Erythroblast (primary cell): ENCODE results near the gene ASB1.
"Not testable (repeated sequence)": the region's sequence is repeated elsewhere in the genome, so short reads cannot be mapped to it uniquely, and the experiment has no call there.

Experiments used
- DNase-seq, 2 experiments: peaks; one replicate each; lab custom pipeline; 2025; lab: John Stamatoyannopoulos, UW
- GATA1 ChIP-seq: IDR thresholded peaks from 2 replicates; pipeline ENCODE4 v1.6.1; 2011; ENCODE audit warnings: low read depth, mild to moderate bottlenecking, control low read depth, low read length, moderate library complexity
- POLR2A ChIP-seq: IDR thresholded peaks from 2 replicates; pipeline ENCODE4 v1.6.1; 2011; ENCODE audit warnings: mild to moderate bottlenecking, low read length

The ASB1 gene

DNA sequence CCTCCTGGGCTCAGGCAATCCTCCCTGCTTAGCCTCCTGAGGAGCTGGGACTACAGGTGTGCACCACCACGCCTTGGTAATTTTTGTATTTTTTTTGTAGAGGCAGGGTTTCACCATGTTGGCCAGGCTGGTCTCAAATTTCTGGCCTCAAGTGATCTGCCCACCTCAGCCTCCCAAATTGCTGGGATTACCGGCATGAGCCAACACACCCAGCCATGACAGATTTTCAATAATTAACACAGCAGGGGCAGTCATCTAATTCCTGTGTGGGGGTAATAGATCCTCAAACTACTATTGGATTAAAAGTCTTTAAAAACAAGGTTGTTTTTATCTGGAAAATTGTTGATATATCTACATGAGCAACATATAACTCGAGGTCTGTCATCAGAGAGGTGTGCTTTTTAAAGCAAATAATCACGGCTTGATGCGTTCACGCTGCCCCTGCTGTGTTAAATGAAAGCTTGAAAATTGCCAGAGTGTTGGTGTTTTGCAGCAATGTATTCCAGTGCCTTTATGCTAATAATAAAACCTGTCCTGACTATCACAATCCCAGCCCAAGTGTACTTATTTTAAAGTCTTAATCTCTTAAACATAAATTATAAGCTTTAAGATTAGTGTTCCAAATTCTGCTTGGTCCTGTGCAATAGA is 35.6 kb upstream of the ASB1 start:
- no peak for DNase-seq
- no peak for TF ChIP-seq GATA1
- TF ChIP-seq POLR2A, result no peak

DNA sequence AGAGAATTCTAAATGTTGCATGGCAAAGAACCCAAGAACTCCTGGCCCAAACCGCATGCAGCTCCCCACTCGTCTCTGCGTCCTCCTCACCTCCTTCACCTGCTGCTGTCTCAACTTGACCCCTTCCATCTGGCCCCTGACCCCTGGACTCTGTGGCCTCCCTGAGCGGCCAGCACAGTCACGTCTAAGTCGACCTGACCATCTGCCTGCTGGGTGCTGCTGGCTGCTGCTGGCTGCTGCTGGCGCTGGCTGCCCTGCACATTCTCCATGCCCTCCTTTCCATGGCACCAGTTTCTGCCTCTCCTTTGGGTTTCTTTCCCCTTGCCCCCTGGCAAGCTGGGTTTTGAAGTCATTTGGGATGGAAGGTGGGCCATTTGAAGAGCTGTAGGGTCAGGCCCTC is 30.1 kb upstream of the ASB1 start:
- no peak for TF ChIP-seq POLR2A
- no peak for TF ChIP-seq GATA1
- no peak for DNase-seq

DNA sequence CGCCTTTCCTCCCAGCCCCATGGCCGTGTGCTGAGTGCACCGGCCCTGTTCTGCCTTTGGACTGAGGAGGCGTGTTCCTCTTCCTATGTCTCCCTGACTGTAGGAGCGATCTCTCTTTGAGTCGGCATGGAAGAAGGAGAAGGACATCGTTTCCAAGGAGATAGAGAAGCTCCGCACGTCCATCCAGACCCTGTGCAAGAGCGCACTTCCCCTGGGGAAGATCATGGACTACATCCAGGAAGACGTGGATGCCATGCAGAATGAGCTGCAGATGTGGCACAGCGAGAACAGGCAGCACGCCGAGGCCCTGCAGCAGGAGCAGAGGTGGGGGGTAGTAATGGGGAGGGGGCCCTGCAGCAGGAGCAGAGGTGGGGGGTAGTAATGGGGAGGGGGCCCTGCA is 29.4 kb upstream of the ASB1 start:
- TF ChIP-seq POLR2A (no peak), GATA1 (no peak)
- DNase-seq, result no peak

DNA sequence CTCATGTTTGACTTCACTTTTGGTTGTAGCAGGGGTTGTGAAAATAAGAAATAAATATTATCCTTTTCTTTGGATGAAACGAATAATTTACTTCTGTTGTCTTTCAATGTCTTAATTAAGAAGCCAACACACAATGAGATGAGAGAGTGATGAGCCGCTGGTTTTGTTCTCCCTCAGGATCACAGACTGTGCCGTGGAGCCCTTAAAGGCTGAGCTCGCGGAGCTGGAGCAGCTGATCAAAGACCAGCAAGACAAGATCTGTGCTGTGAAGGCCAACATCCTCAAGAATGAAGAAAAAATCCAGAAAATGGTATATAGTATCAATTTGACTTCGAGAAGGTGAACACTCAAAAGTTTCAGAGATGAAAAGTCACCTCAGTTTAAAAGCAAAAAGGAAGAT is 28.1 kb upstream of the ASB1 start:
- no peak for TF ChIP-seq POLR2A
- no peak for TF ChIP-seq GATA1

DNA sequence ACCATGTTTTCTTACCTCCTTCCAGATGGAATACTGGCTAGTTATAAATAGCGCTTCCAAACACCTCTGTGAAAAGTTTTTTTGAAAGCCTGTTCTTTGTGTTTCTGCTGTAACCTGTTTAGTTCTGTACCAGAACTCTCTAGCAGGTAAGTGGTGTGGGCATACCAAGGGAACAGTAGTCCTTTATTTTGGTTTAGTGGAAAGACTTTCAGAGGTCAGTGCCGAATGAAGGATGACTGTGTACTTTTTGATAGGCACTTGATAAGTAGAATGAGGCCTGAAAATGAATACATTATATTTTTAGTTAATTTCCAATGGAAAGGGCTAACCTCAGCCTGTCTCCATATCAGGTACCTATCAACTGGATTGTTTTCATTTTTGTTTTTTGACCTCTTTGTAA is 27.6 kb upstream of the ASB1 start:
- DNase-seq, result no peak
- TF ChIP-seq GATA1 (no peak), POLR2A (no peak)

More for the DNA sequence above, 28.1 kb upstream of the ASB1 start:
- no peak for DNase-seq

- no peak for TF ChIP-seq POLR2A
- no peak for TF ChIP-seq GATA1
- DNase-seq, result no peak
Observed at GRCh38 chr2:238401551-238401950, 25.2 kb upstream of the ASB1 start.

GRCh38 chr2:238403632-238404405 is 22.9 kb upstream of the ASB1 start:
- DNase-seq, result no peak
- no peak for TF ChIP-seq POLR2A
- TF ChIP-seq GATA1, result no peak

DNA sequence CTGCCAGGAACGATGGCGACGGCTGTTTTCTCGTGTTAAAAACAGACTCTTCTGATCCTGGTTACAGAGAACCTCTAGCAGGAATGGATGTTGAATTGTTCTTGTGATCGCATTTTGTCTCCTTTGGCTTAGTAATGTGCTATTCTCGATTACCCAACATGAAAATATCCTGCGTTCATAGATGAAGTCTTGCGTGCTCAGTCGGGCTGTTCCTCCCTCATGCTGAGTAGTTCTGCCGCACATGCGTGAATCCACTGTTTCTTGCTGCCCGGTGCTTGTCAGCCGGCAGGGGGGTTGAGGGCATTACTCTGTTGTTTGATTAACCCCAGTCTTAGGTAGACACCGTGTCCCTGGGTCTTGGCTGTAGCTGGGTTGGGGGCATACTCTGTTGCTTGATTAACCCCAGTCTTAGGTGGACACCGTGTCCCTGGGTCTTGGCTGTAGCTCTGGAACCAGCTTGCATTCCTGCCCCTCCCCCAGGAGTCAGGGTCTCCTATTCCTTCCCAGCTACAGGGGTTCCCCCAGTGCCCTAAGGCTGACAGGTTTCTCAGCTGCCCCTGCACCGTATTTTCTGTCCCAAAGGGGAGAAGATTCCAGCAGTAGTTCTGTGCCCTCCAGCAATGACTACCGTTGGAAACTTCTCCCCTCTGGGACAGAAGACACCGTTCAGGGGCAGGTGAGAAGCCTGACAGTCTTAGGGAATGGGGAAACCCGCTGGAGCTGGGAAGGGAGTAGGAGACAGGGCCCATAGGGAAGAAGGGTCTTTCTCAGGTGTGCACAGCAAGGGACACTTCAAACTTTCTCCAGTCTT is 22.1 kb upstream of the ASB1 start:
- DNase-seq, result no peak
- TF ChIP-seq POLR2A, result no peak
- no peak for TF ChIP-seq GATA1

DNA sequence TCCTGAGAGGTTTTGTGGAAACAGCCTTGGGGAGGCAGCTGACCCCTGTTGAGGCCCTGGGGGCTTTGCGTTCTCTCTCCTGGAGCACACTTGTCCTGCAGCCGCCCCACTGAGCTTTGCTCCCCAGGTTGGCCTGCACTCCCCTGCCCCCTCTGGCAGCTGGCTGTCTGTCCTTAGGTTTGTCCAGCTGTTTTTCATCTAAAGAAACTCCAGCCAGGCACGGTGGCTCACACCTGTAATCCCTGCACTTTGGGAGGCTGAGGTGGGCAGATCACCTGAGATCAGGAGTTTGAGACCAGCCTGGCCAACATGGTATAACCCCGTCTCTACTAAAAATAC is 21.5 kb upstream of the ASB1 start:
- DNase-seq, result not testable (repeated sequence)

DNA sequence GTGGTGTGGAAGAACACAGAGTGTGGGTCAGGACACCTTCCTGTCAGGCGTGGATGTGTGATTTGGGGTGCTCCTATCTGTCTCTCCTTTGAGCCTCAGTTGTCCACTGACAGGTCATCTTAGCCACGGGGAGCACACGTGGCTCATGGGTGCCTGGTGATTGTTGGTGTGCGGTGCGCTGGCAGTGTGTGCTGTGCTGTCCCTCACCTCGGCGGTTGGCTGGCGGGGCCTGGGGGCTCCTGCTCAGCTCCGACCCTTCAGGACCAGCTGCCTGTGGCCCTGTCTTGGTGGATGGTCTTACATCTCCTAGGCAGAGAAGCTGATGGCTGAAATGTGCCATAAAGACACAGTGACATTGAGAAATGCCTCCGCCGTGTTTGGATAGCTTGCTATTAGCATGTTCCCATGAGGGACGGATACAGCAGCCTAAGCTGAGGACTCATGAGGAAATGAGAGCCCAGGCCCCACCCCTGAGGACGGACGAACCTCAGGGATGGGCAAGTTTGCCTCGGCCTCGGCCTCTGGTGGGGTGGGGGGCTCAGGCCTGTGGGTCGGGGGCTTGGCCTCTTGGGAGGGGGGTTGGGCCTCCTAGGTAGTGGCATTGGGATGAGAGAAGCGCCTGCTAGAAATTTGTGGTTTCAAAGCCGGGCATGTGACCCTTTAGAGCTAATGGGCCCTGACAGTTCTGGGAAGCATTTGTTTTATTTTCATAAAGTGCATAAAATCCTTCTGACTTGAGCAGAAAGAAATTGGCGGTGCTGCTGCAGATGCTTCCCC is 20.3 kb upstream of the ASB1 start:
- no peak for DNase-seq
- no peak for TF ChIP-seq POLR2A
- TF ChIP-seq GATA1, result no peak

DNA sequence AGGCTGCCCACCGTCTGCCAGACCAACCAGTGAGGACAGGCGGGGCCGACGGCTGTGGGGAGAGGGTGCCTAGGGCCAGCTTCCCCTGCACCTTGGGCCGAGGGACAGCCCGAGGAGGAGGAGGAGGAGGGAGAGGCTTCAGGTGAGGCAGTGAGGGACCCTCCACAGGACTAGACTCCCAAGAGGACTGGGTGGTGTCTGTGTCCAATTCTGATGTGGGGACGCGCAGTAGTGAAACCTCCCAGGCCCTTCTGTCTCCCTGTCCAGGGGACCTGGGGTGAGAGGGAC is 19.8 kb upstream of the ASB1 start:
- no peak for TF ChIP-seq POLR2A
- no peak for TF ChIP-seq GATA1
- no peak for DNase-seq

GRCh38 chr2:238407566-238407965 is 19.2 kb upstream of the ASB1 start:
- TF ChIP-seq POLR2A (no peak), GATA1 (no peak)
- no peak for DNase-seq

- no peak for TF ChIP-seq GATA1
- TF ChIP-seq POLR2A, result no peak
- DNase-seq, result no peak
Observed at GRCh38 chr2:238408615-238409340, 17.9 kb upstream of the ASB1 start.
